B cell (primary cell): ENCODE measurements around the gene FXYD4. TPM values are rescaled to one million over a fixed set of nuclear protein-coding genes. Genes with fewer than 3 reads are reported as not detected.

Experiments
- ATAC-seq: fragments of 200-7000 bp; cut with Tn5 transposase; one replicate; pipeline ENCODE4 v1.10.0; 2021; ENCODE audit warnings: low read depth, mild to moderate bottlenecking, moderate number of reproducible peaks, moderate library complexity
- CTCF ChIA-PET: fragments of 350-600 bp; sonication (Branson Sonifier 250); formaldehyde crosslinking; loops from one replicate; lab custom pipeline; 2021; ENCODE audit warnings: antibody characterized with exemption, inconsistent platforms; lab: Charles Lee
- POLR2A ChIA-PET: fragments of 350-600 bp; sonication (Branson Sonifier 250); formaldehyde crosslinking; loops from one replicate; lab custom pipeline; 2021; ENCODE audit warnings: antibody characterized with exemption; lab: Charles Lee
- DNase-seq: peaks from one replicate; pipeline ENCODE4 v3.0.0; 2013
- H2AFZ ChIP-seq: 2 replicates; pipeline ENCODE4 v1.6.1; 2012; ENCODE audit warnings: mild to moderate bottlenecking, low read depth, low read length; ENCODE audit not compliant: insufficient read depth, poor library complexity, severe bottlenecking
- H3K27ac ChIP-seq, 2 donors: 1 replicate in 1 of 2; 2 replicates in 1 of 2; pipeline ENCODE4 v1.5.1; 2012 to 2013; ENCODE audit warnings: low read length in 2 of 2, mild to moderate bottlenecking in 2 of 2, moderate library complexity in 1 of 2
- H3K27me3 ChIP-seq, 4 experiments: fragments of 200-600 bp in 1 of 4; sonication (generic) in 1 of 4; replicated peaks in 1 of 4; 1 replicate in 2 of 4; 2 replicates in 2 of 4; pipeline versions ENCODE4 v1.6.1 to v1.7.0; 2013 to 2016; ENCODE audit warnings: low read length in 3 of 4, mild to moderate bottlenecking in 2 of 4, mixed read lengths in 1 of 4, moderate library complexity in 1 of 4; ENCODE audit not compliant: insufficient read depth in 4 of 4, control insufficient read depth in 3 of 4; ENCODE audit errors: control extremely low read depth in 1 of 4
- H3K36me3 ChIP-seq, 2 experiments: replicated peaks in 1 of 2; 1 replicate in 1 of 2; 2 replicates in 1 of 2; pipeline versions ENCODE4 v1.6.1 to v1.7.1; 2013; ENCODE audit warnings: low read length in 1 of 2; ENCODE audit not compliant: insufficient read depth in 2 of 2, control insufficient read depth in 1 of 2; ENCODE audit errors: control extremely low read depth in 1 of 2, extremely low read depth in 1 of 2
- H3K4me1 ChIP-seq, 2 donors: fragments of 200-600 bp in 1 of 2; sonication (generic) in 1 of 2; 1 replicate in 1 of 2; 2 replicates in 1 of 2; pipeline versions ENCODE4 v1.5.1 to v1.6.1; 2013 to 2017; ENCODE audit warnings: low read length in 2 of 2; ENCODE audit not compliant: control insufficient read depth in 2 of 2, insufficient read depth in 2 of 2
- H3K4me2 ChIP-seq: replicated peaks from 2 replicates; pipeline ENCODE3; 2012; ENCODE audit warnings: mild to moderate bottlenecking, low read depth, low read length; ENCODE audit not compliant: poor library complexity, severe bottlenecking
- H3K4me3 ChIP-seq, 5 experiments: fragments of 200-600 bp in 1 of 5; sonication (generic) in 1 of 5; 1 replicate in 3 of 5; 2 replicates in 2 of 5; pipeline versions ENCODE4 v1.5.1 to v1.7.0; 2011 to 2016; ENCODE audit warnings: low read length in 4 of 5, mild to moderate bottlenecking in 4 of 5, low read depth in 2 of 5, control low read depth in 1 of 5, moderate library complexity in 1 of 5; ENCODE audit not compliant: insufficient read depth in 1 of 5; ENCODE audit errors: control extremely low read depth in 1 of 5, extremely low read depth in 1 of 5
- H3K79me2 ChIP-seq: fragments of 200-600 bp; sonication (generic); one replicate; pipeline ENCODE4 v1.6.0; 2016; ENCODE audit warnings: low read length; ENCODE audit not compliant: control insufficient read depth, insufficient read depth
- H3K9ac ChIP-seq: fragments of 200-600 bp; sonication (generic); 2 replicates; pipeline ENCODE4 v1.6.1; 2017; ENCODE audit warnings: mild to moderate bottlenecking, low read length, moderate library complexity
- H3K9me3 ChIP-seq, 3 donors: one replicate each; pipeline versions ENCODE4 v1.6.1 to v1.7.1; 2013; ENCODE audit warnings: low read length in 2 of 3; ENCODE audit not compliant: control insufficient read depth in 2 of 3, insufficient read depth in 1 of 3; ENCODE audit errors: control extremely low read depth in 1 of 3
- H4K20me1 ChIP-seq: 2 replicates; pipeline ENCODE4 v1.6.0; 2012; ENCODE audit warnings: mild to moderate bottlenecking, low read length; ENCODE audit not compliant: insufficient read depth, control insufficient read depth, poor library complexity, severe bottlenecking
- H3K27ac Mint-ChIP-seq: one replicate; pipeline ENCODE4 v1.8.0; 2021; ENCODE audit warnings: mixed read lengths
- H3K27me3 Mint-ChIP-seq: one replicate; pipeline ENCODE4 v1.8.0; 2021; ENCODE audit warnings: mixed read lengths
- H3K4me1 Mint-ChIP-seq: one replicate; pipeline ENCODE4 v1.8.0; 2021; ENCODE audit warnings: mixed read lengths
- H3K4me3 Mint-ChIP-seq: one replicate; pipeline ENCODE4 v1.8.0; 2021; ENCODE audit warnings: mixed read lengths
- H3K9me3 Mint-ChIP-seq: one replicate; pipeline ENCODE4 v1.8.0; 2022; ENCODE audit warnings: mixed read lengths; ENCODE audit not compliant: insufficient read depth
- CTCF ChIP-seq: fragments of 200-600 bp; IDR thresholded peaks from one replicate; pipeline ENCODE4 v1.8.0; 2022; ENCODE audit warnings: antibody characterized with exemption, mild to moderate bottlenecking
- EZH2 ChIP-seq: IDR thresholded peaks from 2 replicates; pipeline ENCODE4 v1.6.1; 2012; ENCODE audit warnings: borderline replicate concordance, low read depth, mild to moderate bottlenecking, moderate library complexity, low read length; ENCODE audit not compliant: insufficient read depth, poor library complexity, severe bottlenecking
- WGBS: methylation state at CpG from one replicate; pipeline ENCODE4 v1.1.5; 2013; ENCODE audit warnings: missing lambda C conversion rate; ENCODE audit not compliant: insufficient coverage; 5-methylcytosine and 5-hydroxymethylcytosine counted together
- intact Hi-C: fragments of 100-400 bp; cut with micrococcal nuclease; formaldehyde crosslinking; loops from one replicate; pipeline ENCODE4 v1.10.0; 2022
- polyA plus RNA-seq: library from polyadenylated mRNA; depleted of rRNA; stranded (reverse); fragments of >200 nt; gene quantifications from 2 replicates; pipeline ENCODE4 v1.2.3, GENCODE V29; 2012
- total RNA-seq, 2 donors: library from RNA; stranded (reverse); fragments of 120-200 nt in 1 of 2; gene quantifications; 1 replicate in 1 of 2; 2 replicates in 1 of 2; pipeline versions ENCODE4 v1.2.3 to v1.2.4, GENCODE V29; 2013 to 2022

FXYD4 gene
- total and polyA plus RNA-seq, 2 donors (not counting 1 experiment from before 2014, with no cell fraction given) = not detected

DNA sequence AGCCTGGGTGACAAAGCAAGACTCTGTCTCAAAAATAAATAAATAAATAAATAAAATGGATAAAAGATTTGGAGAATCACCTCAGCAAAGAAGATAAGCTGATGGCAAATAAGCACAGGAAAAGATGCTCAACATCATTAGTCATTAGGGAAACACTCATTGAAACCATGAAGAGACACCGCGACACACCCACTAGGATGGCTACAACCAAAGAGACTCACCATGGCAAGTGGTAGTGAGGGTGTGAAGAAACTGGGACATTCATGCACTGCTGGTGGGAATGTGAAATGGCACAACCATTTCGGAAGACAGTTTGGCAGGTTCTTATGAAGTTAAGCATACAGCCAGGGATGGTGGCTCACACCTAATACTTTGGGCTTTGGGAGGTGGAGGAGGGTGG is 37.8 kb upstream of the FXYD4 start:
- ChIA-PET CTCF (no interaction called here), POLR2A (no interaction called here)
- ATAC-seq = no peak
- Histone ChIP-seq H3K27ac (no peak overlapping the region), H3K36me3 (no peaks in the 10 kb centered on the region), H3K27me3 (peaks cover 0 to 5% (median 0%) of the 10 kb centered on the region in 4 experiments), H3K79me2 (no peaks in the 10 kb centered on the region), H4K20me1 (no peaks in the 10 kb centered on the region), H3K4me2 (no peak overlapping the region), H3K4me3 (no peak overlapping the region), H3K9me3 (peaks cover 0 to 3% (median 0%) of the 10 kb centered on the region in 3 donors), H2AFZ (no peak overlapping the region), H3K9ac (no peak overlapping the region), H3K4me1 (peaks cover 0 to 3% of the 10 kb centered on the region in 2 donors)
- intact Hi-C loops = no loop called here
- no peak for DNase-seq
- no peak overlapping the region for H3K27ac Mint-ChIP-seq
- H3K9me3 Mint-ChIP-seq = no peaks in the 10 kb centered on the region
- H3K4me3 Mint-ChIP-seq = no peak overlapping the region
- TF ChIP-seq CTCF = no peak
- TF ChIP-seq EZH2 = no peak
- H3K4me1 Mint-ChIP-seq = peaks cover 4% of the 10 kb centered on the region
- 91% methylated on average over 1 of the region's 3 CpGs for WGBS
- peaks cover 19% of the 10 kb centered on the region for H3K27me3 Mint-ChIP-seq

- DNase-seq (no peak), ATAC-seq (no peak)
- H3K9me3 Mint-ChIP-seq = no peaks in the 10 kb centered on the region
- Histone ChIP-seq H3K27me3 (peaks cover 0 to 5% (median 0%) of the 10 kb centered on the region in 4 experiments), H3K79me2 (no peaks in the 10 kb centered on the region), H3K27ac (no peak overlapping the region), H3K4me1 (peaks cover 0 to 3% of the 10 kb centered on the region in 2 donors), H3K36me3 (no peaks in the 10 kb centered on the region), H2AFZ (no peak overlapping the region), H3K9me3 (no peaks in the 10 kb centered on the region), H3K9ac (no peak overlapping the region), H3K4me3 (no peak overlapping the region), H4K20me1 (no peaks in the 10 kb centered on the region), H3K4me2 (no peak overlapping the region)
- intact Hi-C loops = no loop called here
- peaks cover 4% of the 10 kb centered on the region for H3K4me1 Mint-ChIP-seq
- H3K4me3 Mint-ChIP-seq = no peak overlapping the region
- no peak overlapping the region for H3K27ac Mint-ChIP-seq
- peaks cover 40% of the 10 kb centered on the region for H3K27me3 Mint-ChIP-seq
- ChIA-PET POLR2A (no interaction called here), CTCF (interaction anchor here (0.7 kb wide), 1 partner anchor 43 kb away, joined by 5 read pairs; no protein-coding TSS in a partner anchor)
- no peak for TF ChIP-seq EZH2
- no peak for TF ChIP-seq CTCF
- 92% methylated on average over 2 of the region's 3 CpGs for WGBS
These were observed 35.4 kb upstream of the FXYD4 start for GRCh38 chr10:43336061-43336460.
